HG03097 (cell line): Measurements from ENCODE around the gene IFITM2.

Source experiments
- ATAC-seq: cut with Tn5 transposase; IDR thresholded peaks from one replicate; pipeline ENCODE4 v1.9.1; 2021; ENCODE audit not compliant: unreplicated experiment, low FRiP score

The IFITM2 gene

DNA sequence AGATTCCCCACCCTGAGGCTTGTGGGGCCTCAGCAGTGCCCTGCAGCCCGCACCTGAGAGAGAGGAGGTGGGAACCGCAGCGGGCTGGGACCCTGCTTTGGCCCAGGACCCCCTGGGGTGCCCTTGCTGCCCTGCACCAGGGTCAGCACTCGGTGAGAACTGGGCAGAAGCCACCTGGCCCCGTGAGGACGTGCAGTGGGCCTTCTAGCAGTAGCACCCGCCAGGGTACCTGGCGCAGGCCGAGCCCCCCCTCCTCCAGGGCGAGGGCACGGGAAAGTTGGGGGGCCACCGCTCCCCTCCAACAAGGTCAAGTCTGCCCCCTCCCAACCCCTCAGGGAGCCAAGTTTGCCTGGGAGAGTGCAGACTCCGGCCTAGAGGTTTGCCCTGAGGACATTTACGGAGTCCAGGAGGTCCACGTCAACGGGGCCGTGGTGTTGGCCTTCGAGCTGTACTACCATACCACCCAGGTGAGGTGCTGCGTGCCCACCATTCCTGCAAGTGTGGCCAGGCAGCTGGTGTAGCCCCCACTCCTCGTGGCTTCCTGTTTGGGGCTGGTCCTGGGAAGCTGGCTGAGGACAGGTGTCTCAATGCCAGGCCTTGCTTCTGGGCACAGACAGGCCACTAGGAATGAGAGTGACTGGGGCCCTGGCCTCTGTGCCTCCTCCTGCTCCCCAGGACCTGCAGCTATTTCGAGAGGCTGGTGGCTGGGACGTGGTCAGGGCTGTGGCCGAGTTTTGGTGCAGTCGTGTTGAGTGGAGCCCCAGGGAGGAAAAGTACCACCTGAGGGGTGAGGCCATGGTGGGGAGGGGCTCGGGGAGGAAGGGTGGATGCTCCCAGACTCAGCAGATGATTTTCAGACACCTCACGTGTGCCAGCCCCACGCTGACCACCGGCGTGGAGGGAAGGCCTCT lies 15.2 kb upstream of the IFITM2 start:
- no peak for ATAC-seq

DNA sequence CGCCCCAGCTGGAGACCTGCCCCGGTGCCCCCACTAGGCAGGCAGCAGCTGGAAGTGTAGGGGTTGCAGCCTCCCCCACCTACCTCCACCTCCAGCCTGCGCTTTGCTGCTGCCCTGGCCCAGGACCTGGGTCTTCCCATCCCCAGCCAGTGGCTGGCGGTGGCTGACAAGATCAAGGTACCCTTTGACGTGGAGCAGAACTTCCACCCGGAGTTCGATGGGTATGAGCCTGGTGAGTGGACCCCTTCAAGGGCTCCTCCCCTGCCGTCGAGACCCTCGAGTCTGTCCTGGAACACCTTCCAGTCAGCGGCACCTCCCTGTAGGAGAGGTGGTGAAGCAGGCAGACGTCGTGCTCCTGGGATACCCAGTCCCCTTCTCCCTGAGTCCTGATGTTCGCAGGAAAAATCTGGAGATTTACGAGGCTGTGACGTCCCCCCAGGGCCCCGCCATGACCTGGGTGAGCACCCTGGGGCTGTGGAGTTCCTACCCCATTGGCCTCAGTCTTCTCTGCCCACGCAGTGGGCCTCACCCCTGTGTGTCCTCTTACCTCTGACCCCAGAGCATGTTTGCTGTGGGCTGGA lies 14.3 kb upstream of the IFITM2 start:
- ATAC-seq, result no peak

DNA sequence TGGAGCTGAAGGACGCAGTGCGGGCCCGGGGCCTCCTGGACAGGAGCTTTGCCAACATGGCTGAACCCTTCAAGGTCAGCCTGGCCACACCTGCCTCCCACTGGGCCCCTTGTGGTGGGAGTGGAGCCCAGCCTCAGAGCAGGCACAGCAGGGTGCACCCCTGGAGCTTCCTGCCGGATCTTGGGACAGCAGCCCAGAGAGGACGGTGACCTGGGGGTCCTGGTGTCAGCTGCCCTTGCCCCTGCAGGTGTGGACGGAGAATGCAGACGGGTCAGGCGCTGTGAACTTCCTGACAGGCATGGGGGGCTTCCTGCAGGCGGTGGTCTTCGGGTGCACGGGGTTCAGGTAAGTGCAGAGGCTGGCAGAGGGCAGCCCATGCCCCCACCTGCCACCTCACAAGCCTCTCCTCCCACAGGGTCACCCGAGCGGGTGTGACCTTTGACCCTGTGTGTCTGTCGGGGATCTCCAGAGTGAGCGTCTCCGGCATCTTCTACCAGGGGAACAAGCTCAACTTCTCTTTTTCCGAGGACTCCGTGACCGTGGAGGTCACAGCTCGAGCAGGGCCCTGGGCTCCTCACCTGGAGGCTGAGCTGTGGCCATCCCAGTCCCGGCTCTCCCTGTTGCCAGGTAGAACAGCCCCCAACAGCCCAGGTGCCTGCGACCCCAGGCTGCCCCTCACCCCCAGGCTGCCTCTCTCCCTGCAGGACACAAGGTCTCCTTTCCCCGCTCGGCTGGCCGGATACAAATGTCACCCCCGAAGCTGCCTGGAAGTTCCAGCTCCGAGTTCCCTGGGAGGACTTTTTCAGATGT lies 13.6 kb upstream of the IFITM2 start:
- no peak for ATAC-seq

DNA sequence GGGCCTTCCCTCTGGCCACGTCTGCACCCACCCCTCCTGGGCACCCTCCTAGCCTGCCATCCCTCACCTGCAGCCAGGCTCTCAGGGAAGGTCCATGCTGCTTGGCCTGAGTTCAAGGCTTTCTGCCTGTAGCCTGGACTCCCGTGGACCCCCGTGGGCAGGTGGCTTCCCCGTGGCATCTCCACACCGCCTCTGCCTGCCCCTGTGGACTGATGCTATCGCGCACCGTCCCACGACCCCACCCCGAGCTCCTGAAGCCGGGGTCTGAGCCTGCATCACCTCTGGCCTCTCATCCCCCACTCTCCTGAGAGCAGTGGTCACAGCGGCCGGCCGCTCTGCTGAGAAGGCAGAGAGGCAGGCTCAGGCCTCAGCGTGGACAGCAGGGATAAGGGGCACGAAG lies 12.8 kb upstream of the IFITM2 start:
- ATAC-seq, result no peak

DNA sequence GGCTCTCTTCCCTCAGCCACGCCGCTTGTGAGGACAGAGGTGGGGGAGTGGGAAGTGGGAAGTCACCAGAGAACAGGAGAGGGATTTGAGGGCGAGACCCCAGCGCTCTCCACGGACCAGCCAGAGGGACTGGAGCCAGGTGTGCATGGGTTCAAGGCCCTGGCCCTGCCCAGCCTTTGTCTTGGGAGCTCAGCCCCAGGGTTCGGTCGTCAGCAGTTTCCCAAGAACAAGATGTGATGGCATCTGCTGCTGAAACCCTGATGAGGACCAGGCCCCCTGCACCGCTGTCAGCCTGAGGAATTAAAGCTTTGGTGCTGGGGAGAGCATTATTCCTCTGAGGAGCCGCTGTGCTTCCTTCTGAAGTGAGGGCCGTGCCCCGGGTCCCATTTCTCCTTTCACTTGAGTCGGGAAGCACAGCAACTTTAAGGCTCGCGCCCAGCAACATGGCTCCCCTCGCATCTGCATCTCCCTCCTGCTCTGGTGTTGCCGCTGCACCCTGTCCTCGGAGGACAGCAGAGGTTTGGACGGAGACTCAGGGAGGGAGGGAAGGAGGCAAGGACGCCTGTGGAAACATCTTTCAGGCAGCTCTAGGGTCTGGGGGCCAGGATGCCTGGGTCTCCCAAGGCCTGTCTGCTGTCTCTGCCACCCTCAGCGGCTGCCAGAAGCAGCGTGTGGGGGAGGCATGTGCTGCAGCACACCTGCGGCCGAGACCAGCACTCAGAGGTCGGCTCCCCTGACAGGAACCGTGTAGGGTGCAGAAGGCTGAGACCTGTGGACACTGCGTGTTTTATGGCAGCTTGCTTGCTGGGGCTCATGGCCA lies 12.1 kb upstream of the IFITM2 start:
- ATAC-seq, result no peak

DNA sequence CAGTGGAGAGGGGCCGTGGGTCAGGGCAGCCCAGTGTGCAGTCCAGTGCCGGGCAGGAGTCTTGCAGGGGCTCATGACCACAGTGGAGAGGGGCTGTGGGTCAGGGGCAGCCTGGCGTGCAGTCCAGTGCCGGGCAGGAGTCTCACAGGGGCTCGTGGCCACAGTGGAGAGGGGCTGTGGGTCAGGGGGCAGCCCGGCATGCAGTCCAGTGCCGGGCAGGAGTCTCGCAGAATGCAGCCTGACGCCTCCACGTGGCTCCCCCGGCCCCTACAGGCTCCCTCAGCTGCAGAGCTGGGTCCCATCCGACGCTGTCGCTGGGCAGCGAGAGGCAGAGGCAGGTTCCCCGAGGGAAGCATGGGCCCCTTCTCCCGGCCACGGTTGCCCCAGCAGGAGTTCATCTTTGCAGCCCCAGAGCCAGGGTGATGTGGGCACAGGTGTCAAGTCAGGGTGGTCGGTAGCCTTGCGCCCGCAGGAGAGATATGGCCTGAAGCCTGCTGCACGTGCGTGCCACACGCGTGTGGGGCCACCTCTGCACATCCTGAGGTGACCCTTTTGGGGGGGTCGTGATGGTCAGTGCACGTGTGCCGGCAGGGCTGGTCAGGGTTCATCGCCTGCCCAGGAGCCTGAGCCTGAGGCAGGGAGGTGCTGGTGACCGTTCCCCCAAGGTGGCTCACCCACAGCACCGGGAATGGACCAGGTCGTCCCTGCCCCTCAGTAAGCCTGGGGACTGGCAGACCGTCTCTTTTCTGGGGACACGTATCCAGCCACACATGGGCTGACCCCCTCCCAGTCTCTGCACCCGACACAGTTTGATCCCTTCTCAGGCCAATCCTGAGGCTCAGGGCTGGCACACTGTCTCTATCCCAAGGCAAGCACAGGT lies 11.2 kb upstream of the IFITM2 start:
- no peak for ATAC-seq

DNA sequence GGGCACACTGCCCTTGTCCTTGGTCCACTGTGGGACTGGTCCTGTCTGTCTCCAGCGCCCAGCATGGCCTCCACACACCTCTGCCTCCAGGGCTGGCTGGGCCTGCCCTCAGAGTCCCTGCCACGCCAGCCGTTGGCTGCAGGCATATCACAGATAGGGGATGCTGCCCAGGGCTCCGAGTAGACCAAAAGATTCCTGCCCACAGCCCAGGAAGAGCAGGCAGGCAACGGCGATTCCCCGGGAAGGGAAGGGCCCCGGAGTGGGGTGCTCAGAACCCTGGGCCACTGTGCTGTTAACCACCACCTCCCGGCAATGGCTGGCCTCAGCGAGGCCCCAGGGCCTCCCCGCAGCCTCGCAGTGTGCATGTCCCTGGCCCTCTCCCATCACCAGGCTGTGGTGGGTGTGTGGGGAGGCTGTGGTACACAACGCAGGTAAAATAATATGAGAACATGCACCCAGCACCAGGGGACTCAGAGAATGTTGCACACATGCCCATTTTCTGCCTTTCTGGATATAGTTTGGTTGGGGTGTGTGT lies 10.5 kb upstream of the IFITM2 start:
- ATAC-seq, result no peak

DNA sequence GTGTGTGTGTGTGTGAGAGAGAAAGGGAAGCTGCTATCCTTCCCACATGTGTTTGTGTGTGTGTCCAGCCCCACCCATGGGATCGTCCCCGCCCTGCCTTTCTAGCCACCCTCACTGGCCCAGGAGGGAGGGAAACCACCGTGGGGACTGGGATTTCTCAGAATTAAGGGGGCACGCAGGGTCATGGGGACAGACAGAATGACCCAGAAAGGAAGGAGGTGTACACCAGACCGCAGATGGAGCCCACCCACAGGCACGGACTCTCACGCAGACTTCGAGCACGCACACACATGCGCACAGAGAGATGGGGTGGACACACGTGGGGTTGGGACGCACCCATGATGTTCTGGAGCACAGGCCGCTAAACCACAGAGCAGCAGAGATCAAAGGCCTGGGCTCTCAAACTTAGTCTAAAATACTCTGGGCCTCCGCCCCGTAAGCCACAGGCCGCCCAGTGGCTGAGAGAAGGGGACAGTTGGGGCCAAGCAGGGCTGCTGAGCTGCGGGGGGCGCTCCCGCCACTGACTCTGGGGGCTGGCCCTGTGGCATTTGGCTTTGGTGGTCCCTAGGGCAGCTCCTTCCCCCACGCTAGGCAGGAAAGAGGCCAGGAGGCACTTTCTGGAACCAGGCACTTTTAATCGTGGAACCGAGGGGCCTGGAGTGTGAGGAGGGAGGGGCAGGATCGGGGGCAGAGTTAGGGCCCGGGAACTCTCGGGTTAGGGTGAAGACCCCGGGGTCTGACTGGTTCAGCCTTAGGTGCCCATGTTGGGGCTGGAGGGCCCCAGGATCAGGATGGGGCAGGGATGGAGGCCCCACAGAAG lies 9.8 kb upstream of the IFITM2 start:
- ATAC-seq, result no peak

DNA sequence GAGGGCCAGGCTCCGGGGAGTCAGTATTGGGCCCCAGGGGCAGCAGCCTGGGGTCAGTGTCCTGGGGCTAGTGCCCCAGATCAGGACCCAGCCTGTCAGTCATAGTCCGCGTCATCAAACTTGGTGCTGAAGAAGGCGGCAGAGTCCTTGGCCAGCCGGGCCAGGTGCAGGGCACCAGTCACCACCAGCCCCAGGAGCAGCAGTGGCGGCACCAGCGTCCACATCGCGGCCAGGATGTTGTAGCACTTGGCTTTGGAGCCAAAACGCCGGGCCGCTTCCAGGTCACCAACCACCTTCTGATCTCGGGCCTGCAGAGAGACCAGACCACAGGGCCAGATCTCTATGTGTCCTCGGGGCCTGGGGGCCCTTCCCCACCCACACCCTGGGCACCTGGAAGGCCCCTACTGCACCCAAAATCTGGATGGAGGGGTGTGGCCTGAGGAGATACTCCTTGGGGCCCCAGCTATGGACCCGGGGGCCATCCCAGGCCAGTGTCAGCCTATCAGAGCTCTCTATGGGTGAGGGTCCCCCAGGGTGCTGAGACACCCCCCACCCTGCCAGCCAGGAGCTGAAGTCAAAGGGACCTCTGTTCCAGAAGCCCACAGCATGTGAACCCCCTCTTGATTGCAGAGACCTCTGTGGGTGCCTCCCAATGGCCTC lies 9.1 kb upstream of the IFITM2 start:
- no peak for ATAC-seq

DNA sequence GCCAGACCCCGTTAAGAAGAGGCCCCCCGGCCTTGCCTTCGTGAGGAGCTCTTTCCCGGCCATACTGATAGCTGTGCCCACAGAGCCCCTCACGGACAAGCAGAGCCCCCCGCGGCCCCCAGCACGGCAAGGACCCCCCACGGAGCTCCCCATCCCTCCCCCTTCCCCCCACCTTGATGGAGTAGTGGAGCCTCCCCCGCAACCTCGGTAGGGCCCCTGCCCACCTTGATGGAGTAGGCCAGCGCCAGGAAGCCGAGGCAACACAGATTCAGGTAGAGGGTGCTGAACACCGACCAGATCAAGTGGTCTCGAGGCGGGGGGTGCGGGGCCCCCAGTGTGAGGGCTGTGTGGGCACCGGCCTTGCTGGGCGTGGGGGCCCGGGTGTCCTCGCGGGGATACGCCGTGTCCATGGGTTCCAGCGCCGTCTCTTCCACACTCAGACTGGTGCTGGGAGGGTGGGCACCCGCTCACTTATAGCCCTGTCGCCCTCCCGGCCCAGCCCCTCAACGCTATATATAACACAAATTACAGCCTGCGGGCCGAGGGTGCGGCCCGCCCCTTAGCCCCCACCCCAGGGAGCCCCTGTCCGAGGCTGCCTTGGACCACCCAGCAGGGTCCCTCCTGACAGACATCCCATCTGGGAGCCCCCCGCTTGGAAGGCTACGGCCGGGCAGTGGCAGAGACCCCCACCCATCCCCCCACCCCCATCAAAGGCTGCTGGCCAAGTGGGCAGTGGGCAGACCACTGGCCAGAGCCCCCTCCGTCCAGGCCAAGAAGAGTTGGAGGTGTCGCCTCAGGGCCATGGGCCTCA lies 8.3 kb upstream of the IFITM2 start, which contains the start of gene IFITM5:
IFITM5 (minus strand) TSS at position 446 of the 811 bp plus-strand sequence; CDS start at position 410, 36 bp downstream.
- ATAC-seq, result no peak

DNA sequence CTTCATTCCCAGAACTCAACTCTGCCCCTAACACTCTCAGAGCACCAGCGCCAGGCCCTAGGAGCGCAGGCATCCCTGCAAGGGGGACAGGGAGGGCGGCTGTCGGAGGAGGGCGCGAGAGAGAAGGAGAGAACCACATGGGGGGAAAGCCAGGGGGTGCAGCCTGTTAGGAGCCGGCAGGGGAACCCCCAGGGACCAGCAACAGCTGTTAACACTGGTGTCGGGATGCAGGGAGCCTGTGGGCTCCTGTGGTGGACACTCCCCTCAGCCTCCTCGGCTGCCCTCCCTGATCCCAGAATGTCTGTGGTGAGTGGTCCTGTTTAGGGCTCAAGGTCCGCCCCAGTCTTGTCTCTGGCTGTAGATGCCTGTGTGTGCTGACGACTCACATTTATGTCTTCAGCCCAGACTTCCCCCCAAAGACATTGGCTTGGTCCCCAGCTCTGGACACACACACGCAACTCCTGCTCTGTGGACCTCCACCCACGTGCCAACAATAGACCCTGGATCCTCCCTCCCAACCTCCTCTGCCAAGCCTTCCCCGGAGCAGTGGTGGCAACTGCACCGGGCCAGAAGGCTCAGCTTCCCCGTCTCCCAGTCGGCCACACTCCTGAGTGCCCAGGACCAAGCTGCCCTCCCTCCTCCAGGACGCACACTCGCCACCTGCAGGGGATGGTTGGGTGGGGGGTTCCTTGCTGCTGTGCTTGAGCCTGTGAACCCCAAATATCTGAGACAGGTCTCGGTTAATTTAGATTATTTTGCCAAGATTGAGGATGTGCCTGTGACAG lies 7.5 kb upstream of the IFITM2 start:
- ATAC-seq, result no peak

DNA sequence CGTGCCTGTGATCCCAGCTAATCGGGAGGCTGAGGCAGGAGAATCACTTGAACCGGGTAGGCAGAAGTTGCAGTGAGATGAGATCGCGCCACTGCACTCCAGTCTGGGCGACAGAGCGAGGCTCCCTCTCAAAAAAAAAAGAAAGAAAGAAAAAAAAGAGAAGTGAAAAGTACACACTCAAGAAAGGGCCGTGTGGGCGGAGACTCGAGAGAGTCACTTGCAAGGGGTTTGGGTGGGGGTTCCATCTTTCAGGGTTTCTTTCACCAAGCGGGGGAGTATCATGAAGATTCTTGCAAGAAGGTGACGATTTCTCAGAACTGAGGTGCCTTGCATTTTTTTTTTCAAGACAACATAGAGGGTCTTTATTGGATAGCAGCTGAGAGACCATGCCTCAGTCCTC lies 4.3 kb upstream of the IFITM2 start:
- ATAC-seq, result no peak

DNA sequence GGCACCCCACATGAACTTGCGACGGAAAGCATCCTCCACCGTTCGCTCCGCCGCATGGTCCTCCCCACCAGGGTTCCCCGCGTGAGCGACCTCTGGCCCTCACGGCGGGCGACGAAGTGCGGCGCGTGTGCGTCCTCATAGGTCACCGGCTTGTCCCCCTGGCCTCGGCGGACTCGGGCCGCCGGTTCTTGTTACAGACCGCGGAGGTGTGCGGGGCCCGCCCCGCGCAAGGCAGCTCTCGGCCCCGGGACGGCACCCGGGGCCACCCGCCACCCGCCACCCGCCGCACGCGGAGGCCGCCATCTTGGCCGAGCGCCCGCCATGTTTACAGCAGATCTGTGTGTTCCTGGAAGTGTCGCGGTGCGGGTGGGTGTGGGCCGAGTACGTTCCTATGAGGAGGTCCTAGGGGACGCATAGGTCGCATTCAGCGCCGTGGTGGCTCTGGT lies 3.5 kb upstream of the IFITM2 start:
- ATAC-seq, result no peak

DNA sequence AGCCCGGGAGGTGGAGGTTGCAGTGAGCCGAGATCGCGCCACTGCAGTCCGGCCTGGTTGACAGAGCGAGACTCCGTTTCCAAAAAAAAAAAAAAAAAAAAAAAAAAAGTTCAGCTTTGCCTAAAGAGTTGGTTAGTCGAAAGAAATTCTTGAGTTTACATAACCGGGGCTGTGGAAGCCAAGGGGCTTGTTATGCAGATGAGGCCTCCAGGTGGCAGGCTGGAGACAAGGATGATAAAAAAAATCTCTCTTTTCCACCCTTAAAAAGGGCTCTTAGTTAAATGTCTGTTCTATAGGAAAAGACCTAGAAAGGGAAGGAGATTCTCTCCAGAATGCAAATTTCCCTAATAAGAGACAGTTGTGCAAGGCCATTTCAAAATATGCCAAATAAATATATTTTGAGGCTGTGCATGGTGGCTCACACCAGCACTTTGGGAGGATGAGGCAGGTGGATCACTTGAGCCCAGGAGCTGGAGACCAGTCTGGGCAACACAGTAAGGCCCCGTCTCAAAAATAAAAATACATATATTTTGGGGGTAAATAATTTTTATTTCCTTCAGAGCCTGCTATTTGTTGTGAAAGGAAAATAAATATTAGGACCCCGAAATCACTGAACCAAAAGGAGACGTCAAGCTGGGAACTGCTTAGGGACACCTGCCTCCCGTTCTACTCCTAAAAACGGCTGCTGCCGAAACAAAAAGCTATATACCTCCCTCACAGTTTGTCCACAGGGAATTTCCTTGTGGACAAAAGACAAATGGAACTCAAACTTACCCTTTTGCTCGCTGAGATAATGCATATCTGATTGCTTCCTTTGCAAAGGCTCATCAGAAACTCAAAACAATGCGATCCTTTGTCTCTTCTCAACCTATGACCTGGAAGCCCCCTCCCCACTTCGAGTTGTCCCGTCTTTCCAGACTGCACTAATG lies 2.4 kb upstream of the IFITM2 start:
- no peak for ATAC-seq

DNA sequence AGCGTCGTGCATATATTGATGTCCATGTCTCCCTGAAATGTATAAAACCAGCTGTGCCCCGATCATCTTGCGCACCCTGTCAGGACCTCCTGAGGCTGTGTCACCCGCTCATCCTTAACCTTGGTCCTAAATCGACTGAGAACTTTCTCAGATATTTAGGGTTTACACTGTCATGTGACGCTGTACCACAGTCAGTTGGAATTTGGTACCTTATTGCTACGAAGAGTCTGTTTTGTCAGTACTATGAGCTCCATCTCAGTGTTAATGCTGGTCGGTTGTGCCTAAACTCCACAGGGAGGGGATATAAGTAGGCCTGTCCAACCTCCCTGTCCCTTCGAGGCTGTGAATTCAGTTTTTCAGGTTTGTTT lies 1.8 kb upstream of the IFITM2 start:
- ATAC-seq, result no peak
